ENCODE measurements around the gene NSD1.
A peak's percentile ranks its signal among the peaks of the same experiment; 100 is the strongest.
"Not testable (repeated sequence)": the region's sequence is repeated elsewhere in the genome, so short reads cannot be mapped to it uniquely, and the experiment has no call there.

The NSD1 gene

DNA sequence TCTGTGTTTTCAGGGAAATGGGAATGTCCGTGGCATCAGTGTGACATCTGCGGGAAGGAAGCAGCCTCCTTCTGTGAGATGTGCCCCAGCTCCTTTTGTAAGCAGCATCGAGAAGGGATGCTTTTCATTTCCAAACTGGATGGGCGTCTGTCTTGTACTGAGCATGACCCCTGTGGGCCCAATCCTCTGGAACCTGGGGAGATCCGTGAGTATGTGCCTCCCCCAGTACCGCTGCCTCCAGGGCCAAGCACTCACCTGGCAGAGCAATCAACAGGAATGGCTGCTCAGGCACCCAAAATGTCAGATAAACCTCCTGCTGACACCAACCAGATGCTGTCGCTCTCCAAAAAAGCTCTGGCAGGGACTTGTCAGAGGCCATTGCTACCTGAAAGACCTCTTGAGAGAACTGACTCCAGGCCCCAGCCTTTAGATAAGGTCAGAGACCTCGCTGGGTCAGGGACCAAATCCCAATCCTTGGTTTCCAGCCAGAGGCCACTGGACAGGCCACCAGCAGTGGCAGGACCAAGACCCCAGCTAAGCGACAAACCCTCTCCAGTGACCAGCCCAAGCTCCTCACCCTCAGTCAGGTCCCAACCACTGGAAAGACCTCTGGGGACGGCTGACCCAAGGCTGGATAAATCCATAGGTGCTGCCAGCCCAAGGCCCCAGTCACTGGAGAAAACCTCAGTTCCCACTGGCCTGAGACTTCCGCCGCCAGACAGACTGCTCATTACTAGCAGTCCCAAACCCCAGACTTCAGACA, 160.4 kb downstream of the NSD1 start:
- DNase-seq = no peak

DNA sequence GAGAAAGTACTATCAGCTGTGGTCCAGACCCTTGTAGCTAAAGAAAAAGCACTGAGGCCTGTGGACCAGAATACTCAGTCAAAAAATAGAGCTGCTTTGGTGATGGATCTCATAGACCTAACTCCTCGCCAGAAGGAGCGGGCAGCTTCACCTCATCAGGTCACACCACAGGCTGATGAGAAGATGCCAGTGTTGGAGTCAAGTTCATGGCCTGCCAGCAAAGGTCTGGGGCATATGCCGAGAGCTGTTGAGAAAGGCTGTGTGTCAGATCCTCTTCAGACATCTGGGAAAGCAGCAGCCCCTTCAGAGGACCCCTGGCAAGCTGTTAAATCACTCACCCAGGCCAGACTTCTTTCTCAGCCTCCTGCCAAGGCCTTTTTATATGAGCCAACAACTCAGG, 161.1 kb downstream of the NSD1 start:
- no peak for DNase-seq

DNA sequence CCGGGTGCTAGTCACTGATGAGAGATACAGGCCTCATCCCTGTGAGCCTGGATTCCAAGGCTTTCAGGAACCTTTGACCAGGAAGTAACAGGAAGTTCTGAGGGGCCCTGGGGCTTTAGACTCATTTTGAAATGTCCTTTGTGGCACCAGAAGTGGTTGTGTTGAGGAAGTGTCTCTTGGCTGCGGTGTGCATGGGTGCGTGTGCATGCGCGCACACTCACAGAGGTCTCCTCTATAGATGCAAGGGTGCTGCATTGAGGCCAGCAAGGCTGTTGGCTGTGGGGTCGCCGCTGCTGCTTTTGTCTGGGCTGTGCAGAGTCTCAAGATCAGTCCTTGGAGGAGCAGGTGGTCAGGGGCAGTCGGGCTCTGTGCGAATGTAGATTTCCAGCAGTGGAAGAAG, 162.4 kb downstream of the NSD1 start:
- peak; percentile 88 for DNase-seq

DNA sequence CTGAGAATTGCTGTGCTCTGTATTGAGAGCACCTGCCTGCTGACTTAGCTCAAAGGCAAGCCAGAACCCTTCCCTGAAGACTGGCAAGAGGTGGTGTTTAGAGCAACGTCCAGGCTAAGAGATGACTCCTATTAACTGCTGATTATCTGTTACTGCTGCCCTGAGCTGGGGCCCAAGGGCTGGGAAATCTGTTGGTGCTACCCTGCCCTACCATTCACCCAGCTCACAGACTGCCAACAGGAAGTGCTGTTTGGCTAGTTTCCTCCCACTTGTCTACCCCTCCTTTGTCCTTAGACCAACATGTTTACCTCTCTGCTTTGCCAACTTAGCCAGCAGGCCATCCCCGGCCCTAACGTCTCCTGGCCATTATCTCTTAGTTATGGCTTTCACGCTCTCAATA, 163.0 kb downstream of the NSD1 start:
- DNase-seq = no peak

DNA sequence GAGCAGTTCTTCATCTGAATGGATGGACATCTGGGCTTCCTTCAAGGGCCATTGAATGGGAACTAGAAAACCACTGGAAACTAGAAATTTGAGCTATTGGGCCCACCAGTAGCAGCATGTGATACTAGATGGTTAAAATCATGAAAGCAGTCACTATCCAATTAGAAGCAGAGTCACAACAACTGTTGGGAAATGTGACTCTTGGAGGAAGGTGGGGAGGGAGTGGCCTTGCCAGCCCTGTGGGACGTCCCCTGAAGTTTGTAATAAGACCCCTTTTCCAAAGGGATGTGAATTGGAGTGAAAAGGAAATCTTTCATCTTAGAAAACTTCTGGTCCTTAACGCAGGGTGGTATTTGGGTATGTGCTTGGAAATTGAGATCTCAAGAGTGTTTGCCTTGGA, 164.3 kb downstream of the NSD1 start:
- DNase-seq = peak; percentile 15

DNA sequence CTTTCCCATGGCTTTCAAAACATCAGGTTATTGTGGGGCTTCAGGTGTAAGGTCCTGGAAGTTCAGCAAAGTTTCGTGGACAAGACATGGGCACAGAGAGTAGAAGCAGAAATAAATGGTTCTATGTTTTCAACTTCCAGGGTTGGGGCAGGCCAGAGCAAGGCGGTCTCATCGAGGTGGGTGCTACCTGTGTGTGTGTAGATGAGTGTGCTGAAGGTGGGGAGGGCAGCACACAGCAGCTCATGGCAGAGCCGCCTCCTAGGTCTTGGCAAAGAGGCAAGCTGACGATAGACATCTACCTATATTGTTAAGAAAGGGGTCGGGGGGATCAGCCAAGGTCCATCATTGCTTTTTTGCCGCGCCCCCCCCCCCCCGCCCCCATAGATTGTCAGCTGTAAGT, 166.1 kb downstream of the NSD1 start:
- no peak for DNase-seq

DNA sequence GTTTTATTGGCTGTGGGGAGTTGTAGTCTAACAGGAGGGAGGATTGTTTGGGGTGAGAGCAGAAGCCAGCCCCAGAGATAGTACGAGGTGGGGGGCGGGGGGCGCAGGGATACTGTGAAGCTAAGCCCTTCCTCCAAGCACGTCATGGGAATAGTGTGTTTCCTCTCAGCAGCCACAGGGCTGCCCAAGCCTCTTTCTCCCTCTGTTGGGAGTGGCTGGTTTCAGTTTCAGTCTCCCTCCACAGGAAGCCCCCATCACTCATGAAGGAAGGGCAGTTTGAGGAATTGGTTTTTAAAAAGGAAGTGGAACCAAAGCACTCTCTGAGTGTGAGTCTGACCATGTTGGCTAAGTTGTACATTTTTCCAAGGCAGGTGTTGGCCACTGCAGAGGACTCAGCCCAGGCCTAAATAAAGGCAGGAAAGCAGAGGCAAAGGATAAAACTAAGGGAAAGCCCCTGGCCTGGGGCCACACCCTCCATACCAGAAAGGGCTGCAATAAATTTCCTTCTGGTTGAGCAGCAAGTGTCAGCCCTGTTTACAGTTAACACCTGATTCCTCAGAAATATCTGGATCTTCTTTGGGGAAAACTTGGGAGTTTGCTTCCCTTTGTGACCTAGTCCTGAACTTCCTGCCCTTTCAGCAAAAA, 166.8 kb downstream of the NSD1 start:
- peak; percentile 97 for DNase-seq

DNA sequence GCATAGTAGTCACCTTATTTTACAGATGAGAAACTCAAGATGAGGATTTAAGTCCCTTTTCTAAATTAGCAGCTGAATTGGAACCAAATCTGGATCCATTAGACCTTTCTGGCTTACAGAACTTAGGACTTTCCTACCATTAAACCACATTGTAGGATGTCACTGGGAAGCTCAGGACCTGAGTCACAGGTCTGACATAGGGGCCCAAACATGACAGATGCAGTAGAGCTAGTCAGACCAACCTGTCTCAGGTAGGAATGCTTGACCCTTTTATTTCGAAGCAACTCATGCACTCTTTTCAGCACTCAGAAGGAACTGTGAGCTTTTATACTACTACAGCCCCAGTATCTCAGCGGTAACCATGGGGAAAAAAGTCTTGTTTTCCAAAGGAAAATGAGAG, 167.4 kb downstream of the NSD1 start:
- DNase-seq = no peak

DNA sequence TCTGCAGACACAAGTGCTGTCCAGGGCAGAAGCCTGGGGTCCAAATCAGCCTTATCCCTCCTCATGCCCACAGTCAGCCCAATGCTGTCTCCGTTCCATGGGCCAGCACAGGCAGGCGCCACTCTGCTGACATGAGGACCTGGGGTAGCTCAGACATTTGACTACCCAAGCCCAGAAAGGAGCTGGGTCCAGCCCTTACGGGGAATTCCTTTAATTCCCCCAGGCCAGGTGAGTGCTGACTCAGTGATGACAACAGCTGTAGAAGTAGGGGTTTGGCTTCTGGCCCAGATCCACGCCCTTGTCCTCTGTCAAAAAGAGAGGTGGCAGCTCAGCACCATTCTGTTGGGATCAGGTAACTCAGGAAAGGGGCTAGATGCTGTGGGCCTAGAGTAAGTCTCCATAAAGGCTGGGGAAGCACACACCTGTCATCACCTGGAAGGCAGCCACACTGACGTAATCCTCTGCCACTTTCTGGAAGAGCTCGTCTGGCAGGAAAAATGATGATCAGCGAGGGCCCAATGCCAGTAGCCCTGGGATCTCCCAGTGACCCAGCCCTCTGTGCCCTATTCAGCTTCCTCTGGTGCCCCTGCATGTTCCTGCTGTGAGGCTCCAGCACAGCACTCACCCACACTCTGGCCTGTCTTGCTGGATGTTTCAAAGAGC, 168.1 kb downstream of the NSD1 start:
- DNase-seq = no peak

DNA sequence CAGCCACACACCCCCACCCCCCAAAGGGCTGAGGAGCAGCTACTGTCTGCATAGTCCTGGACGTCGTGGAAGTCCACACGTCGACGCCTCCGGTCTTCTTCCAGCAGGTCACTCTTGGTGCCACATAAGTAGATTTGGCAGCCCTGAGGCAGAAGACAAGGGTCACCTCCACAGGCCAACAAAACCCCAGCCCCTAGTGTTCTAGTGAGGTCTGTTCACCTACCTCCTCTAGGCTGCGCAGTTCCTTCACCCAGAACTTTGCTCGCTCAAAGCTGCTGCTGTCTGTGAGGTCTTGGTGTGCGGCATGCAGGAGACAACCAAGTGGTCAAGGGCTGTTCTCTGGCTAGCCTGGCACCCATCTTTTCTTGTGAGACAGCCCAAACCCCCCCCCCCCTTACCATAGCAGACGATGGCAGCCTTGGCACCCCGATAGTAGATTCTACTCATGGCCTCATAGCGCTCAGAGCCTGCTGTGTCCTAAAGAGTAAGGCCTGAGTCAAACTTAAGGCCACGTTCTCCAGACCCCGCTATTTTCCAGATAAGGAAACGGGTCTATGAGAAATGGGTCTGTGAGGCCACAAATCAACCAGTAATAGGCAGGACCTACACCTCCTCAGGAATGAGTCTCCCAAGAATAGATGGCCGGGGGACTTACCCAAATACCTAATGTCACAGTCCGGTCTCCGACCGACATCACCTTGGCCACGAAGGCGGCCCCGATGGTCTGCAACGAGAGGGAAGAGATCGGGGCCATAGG, 169.0 kb downstream of the NSD1 start:
- no peak for DNase-seq

DNA sequence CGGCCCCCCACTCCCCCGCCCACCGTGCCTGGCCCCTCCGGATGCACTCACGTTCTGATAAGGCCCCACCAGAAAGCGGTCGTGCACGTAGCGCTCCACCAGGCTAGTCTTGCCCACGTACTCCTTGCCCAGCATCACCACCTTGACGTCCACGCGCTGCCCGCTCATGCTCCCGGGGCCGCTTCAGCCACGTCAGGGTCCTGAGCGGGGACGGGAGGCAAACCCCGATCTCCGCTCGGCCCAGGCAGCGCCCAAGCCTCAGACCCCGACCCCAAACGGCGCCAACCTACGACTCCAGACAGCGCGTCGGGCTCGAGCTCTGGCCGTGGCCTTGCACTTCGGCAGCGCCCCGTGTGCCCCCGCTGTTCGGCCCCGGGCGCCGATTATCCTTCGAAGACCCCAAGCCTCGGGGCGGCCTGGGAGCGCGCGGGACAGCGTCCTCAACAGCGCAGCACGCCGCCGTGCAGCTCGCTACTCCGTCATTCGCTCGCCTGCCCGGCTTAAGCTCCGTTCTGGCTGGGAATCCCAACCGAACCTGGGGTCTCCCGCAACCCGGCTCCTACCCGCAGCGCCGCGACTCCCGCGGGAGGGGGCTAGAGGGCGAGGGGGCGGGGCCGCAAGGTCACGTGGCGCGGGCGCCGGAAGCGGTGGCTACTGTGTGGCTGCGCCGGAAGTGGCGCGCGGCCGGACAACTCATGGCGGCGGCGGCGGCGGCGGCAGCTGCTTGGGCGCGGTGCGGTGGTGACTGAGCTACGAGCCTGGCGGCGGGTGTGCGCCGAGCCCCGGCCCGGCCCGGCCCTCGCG, 169.8 kb downstream of the NSD1 start, which contains the start of the genes PRELID1 and RAB24:
Gene PRELID1 (plus strand): TSS at position 679 of the 804 bp plus-strand sequence. CDS start 187 bp downstream, outside the sequence.
Gene RAB24 (minus strand): TSS at position 599 of the 804 bp plus-strand sequence. CDS start 431 bp downstream, at position 168.
- peak; percentile 75 for DNase-seq

DNA sequence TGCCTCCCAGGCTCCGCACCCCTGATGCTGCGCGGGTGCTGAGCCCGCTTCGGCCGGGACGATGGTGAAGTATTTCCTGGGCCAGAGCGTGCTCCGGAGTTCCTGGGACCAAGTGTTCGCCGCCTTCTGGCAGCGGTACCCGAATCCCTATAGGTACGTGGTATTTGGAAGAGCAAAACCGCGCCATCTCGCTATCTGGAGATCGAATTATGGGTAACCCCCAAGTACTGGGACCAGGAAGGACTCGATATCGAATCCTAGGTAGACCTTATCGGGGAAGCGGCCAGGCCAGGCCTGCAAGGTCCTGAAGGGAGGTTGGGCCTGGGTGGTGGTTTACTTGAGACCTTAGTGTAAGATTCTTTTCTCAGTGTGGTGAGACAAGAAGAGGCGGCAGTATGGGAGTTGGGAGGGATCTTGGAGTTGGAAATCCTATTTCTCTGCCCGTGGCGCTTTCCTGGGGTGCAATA, 170.4 kb downstream of the NSD1 start:
- DNase-seq = no peak

DNA sequence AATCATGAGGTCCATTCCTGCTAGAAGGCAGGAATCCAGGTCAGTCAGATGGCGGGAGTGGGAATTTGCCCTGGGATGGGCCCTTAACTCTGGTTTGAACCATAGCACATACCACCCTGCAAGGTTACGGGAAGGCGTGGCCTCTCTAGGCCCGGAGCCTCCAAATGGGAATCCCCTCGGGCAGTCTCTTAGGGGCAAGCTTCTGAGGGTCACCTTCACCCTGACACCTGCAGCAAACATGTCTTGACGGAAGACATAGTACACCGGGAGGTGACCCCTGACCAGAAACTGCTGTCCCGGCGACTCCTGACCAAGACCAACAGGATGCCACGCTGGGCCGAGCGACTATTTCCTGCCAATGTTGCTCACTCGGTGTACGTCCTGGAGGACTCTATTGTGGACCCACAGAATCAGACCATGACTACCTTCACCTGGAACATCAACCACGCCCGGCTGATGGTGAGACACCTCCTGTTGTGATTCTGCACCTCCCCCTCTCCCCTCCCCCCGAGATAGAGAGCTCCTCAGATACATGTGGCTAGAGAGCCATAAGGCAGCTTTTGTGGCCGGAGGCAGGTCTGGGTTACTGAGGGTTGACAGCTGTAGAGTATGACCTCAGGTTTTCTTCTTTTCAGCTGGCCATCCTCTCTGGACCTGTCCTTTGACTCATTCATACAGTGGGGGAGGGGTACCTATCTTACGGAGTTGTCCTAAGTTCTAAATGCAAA, 171.0 kb downstream of the NSD1 start:
- DNase-seq = no peak

DNA sequence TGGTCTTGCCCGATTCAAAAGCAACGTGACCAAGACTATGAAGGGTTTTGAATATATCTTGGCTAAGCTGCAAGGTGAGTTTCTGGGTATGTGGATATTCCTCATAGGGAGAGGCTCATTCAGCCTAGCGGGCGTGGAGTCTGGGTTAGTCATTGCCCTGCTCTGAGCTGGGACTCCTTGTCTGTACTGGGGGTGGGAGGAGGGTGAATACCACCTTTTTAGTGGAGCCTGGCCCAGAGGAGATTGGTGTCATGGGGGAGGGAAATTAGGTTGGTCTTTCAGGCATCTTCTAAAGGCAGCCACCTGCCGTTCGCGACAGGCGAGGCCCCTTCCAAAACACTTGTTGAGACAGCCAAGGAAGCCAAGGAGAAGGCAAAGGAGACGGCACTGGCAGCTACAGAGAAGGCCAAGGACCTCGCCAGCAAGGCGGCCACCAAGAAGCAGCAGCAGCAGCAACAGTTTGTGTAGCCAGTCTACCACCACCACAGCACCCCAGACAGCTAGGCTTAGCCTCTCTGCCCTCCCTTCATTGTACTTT, 172.6 kb downstream of the NSD1 start:
- not testable (repeated sequence) for DNase-seq

DNA sequence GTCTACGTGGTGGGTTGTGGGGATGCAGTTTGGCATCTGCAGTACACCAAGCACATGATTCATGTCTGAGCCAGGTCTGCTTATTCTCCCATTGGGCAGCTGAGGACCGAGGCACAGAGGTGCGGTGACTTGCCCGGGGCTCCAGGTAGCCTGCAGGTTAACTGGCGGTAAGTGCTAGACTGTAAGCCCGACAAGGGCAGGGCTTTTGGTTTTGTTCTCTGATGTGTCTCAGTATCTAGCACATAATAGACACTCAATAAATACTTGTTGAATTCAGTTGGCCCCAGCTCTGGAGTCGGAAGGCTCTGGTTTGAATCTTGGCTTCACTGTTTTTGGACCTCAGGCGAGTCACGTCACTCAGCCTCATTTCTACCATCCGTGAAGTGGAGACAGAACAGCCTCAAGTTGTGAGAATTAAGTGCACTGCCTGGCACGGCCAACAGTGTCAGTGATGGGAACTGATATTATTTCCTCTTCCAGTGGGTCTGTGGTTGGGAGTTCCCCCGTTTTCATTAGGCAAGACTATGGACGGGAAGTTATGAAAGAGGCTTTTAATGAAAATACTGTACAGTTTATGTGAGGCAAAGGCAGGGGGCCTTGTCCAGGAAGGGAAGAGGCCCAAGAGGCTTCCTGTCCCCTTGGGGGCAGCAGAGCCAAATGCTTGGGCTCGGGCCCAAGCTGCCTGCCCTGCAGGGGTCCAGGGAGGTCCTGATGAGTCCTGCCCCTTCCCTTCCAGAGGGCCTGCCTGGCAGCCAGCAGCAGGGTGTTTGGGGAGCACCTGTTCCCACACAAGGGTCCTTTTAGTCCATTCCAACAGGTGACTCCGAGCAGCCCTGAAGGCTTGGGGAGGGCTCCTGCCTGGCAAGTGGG, 173.3 kb downstream of the NSD1 start:
- DNase-seq = peak; percentile 97

DNA sequence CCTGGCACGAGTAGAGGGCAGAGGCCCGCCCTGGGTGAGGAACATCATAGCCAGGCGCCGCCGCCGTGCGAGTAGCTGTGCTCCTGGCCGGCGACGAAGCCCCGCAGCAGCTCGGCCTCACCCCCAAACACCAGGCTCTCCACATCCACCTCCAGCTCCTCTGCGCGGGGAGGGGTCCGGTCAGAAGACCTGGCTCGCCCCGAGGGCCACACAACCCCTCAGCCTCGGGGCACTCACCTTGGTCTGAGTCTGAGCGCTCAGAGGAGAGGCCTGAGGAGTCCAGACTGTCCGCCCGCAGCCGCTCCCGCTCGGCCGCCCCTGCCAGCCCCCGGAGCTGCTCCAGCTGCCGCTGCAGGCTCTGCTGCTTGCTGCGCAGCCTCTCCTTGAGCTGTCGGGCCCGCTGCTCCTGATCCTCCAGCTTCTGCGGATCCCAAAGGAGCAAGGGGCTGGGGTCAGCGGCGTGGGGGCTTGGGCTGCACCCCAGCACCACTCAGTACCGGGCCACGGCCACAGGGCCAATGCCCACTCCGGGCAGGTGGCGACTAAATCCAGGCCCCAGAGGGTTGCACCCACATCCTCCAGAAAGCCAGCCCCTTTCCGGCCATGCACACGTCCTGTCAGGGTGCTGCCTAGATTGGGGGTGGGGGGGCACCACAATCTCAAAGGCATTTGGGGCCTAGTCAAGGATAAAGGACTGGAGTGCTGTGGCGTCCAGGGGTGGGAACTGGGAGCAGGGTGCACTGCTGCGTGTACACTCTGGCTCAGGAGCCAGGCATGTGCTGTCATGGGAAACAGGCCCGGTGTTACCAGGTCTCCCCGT, 174.2 kb downstream of the NSD1 start:
- DNase-seq = peak; percentile 29

DNA sequence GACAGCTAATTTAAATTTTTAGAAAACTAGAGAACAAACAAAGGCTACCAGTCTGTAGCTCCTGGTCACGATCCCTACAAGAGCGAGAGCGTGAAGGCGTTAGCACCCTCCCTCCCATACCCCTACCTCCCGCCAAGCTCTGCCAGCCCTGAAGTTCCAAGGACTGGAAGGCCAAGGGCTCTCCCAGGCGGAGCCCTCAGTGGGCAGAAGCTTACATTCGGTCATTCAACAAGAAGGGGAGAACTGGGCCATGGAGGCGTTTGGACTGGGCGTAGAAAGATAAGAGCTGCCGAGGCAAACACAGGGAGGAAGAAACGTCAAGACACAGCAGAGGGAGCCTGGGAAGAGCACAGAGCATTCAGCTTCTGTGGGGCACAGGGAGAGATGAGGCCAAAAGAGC, 175.2 kb downstream of the NSD1 start:
- no peak for DNase-seq

DNA sequence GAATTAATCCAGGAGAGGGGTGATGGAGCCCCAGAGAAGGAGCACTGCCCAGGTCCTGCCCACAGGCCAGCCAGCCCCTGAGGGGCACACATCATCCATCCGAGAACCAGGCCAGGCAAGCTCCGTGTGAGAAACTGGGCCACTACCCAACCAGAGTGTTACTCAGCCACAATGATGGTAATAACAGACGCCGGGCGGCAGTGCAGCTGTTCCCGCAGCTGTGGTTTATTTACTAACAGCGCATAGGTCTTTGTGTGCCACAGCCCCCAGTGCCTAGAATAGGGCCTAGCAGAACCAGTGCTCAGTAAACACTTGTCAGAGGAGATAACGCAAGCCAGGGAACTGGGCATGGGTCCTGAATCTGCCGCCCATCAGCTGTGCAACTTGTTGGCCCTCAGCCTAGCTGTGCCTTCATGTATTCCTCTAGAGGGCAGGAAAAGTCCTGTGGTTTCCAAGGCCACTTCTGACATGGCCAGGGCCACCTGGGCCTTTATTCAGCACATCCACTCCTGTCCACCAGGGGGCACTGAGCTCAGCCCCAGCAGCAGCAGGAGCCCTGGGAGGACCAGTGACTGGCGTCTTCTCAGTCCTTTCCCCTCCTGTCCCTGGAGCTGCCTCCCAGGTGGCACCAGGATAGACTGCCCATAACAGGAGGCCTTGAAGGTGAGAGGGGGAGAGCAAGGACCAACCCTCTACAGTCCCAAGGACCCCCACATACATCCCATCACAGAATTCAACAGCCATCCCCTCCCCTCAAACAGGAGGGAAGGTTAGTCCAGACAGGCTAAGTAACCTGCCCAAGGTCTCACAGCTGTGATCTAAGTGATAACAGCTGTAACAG, 176.0 kb downstream of the NSD1 start:
- DNase-seq = peak; percentile 53

All from MV-4-11 (cell line).